Measurements from ENCODE around the gene AMHR2. TPM values are rescaled to one million over a fixed set of nuclear protein-coding genes. Genes with fewer than 3 reads are reported as not detected.

The AMHR2 gene
- total and polyA plus RNA-seq, 4 donors = 0.26 TPM; not detected in 3

- Histone ChIP-seq H3K36me3 (ENCODE audit: control insufficient read depth in 1 of 2, insufficient read depth in 2 of 2, low read length in 1 of 2) (peaks cover 14 to 30% of the 10 kb centered on the region in 2 donors), H3K27me3 (ENCODE audit: control insufficient read depth in 1 of 2, insufficient read depth in 2 of 2, low read length in 1 of 2) (no peaks in the 10 kb centered on the region), H3K4me3 (ENCODE audit: low read length in 2 of 2) (no peak overlapping the region), H3K4me1 (ENCODE audit: control insufficient read depth in 1 of 2, insufficient read depth in 2 of 2, low read length in 2 of 2) (no peaks in the 10 kb centered on the region), H3K9me3 (ENCODE audit: control insufficient read depth, low read length) (no peaks in the 10 kb centered on the region), H3K27ac (ENCODE audit: low read depth in 1 of 2, low read length in 2 of 2) (no peak overlapping the region)
- 48 to 51% methylated on average over 2 of the region's 2 CpGs for WGBS, 2 donors
- ATAC-seq (ENCODE audit: low FRiP score) (no peak), DNase-seq (no peak)
- intact Hi-C loops (cut with DNase I) = no loop called here
Measured at GRCh38 chr12:53465679-53466078, 42.0 kb downstream of the AMHR2 start.

GRCh38 chr12:53466640-53467039, 43.0 kb downstream of the AMHR2 start:
- no peaks in the 10 kb centered on the region for H3K27me3 ChIP-seq (ENCODE audit: control insufficient read depth in 1 of 2, insufficient read depth in 2 of 2, low read length in 1 of 2)
- H3K36me3 ChIP-seq (ENCODE audit: control insufficient read depth in 1 of 2, insufficient read depth in 2 of 2, low read length in 1 of 2) = peaks cover 11 to 30% of the 10 kb centered on the region in 2 donors
- H3K27ac ChIP-seq (ENCODE audit: low read depth in 1 of 2, low read length in 2 of 2) = no peak overlapping the region
- DNase-seq (no peak), ATAC-seq (ENCODE audit: low FRiP score) (no peak)
- no peaks in the 10 kb centered on the region for H3K9me3 ChIP-seq (ENCODE audit: control insufficient read depth, low read length)
- WGBS, 2 donors = 64 to 66% methylated on average over 4 of the region's 4 CpGs
- no peaks in the 10 kb centered on the region for H3K4me1 ChIP-seq (ENCODE audit: control insufficient read depth in 1 of 2, insufficient read depth in 2 of 2, low read length in 2 of 2)
- no peak overlapping the region for H3K4me3 ChIP-seq (ENCODE audit: low read length in 2 of 2)
- intact Hi-C loops (cut with DNase I) = no loop called here

GRCh38 chr12:53467082-53467481, 43.4 kb downstream of the AMHR2 start:
- ATAC-seq (ENCODE audit: low FRiP score) = no peak
- 63 to 71% methylated on average over 5 of the region's 5 CpGs for WGBS, 2 donors
- peaks cover 11 to 34% of the 10 kb centered on the region in 2 donors for H3K36me3 ChIP-seq (ENCODE audit: control insufficient read depth in 1 of 2, insufficient read depth in 2 of 2, low read length in 1 of 2)
- H3K27ac ChIP-seq (ENCODE audit: low read depth in 1 of 2, low read length in 2 of 2) = no peak overlapping the region
- no peaks in the 10 kb centered on the region for H3K9me3 ChIP-seq (ENCODE audit: control insufficient read depth, low read length)
- H3K4me1 ChIP-seq (ENCODE audit: control insufficient read depth in 1 of 2, insufficient read depth in 2 of 2, low read length in 2 of 2) = no peaks in the 10 kb centered on the region
- no peak for DNase-seq
- H3K4me3 ChIP-seq (ENCODE audit: low read length in 2 of 2) = no peak overlapping the region
- intact Hi-C loops (cut with DNase I) = no loop called here
- no peaks in the 10 kb centered on the region for H3K27me3 ChIP-seq (ENCODE audit: control insufficient read depth in 1 of 2, insufficient read depth in 2 of 2, low read length in 1 of 2)

GRCh38 chr12:53467880-53468279, 44.2 kb downstream of the AMHR2 start:
- H3K27me3 ChIP-seq (ENCODE audit: control insufficient read depth in 1 of 2, insufficient read depth in 2 of 2, low read length in 1 of 2) = no peaks in the 10 kb centered on the region
- ATAC-seq (ENCODE audit: low FRiP score) = no peak
- 69 to 80% methylated on average over 2 of the region's 2 CpGs for WGBS, 2 donors
- no peak for DNase-seq
- no peaks in the 10 kb centered on the region for H3K9me3 ChIP-seq (ENCODE audit: control insufficient read depth, low read length)
- peaks cover 11 to 33% of the 10 kb centered on the region in 2 donors for H3K36me3 ChIP-seq (ENCODE audit: control insufficient read depth in 1 of 2, insufficient read depth in 2 of 2, low read length in 1 of 2)
- H3K4me1 ChIP-seq (ENCODE audit: control insufficient read depth in 1 of 2, insufficient read depth in 2 of 2, low read length in 2 of 2) = no peaks in the 10 kb centered on the region
- no peak overlapping the region for H3K27ac ChIP-seq (ENCODE audit: low read depth in 1 of 2, low read length in 2 of 2)
- H3K4me3 ChIP-seq (ENCODE audit: low read length in 2 of 2) = no peak overlapping the region
- intact Hi-C loops (cut with DNase I) = no loop called here

GRCh38 chr12:53468282-53468681, 44.6 kb downstream of the AMHR2 start:
- 62 to 67% methylated on average over 1 of the region's 1 CpG for WGBS, 2 donors
- ATAC-seq (ENCODE audit: low FRiP score) (no peak), DNase-seq (no peak)
- Histone ChIP-seq H3K4me3 (ENCODE audit: low read length in 2 of 2) (no peak overlapping the region), H3K4me1 (ENCODE audit: control insufficient read depth in 1 of 2, insufficient read depth in 2 of 2, low read length in 2 of 2) (no peaks in the 10 kb centered on the region), H3K27me3 (ENCODE audit: control insufficient read depth in 1 of 2, insufficient read depth in 2 of 2, low read length in 1 of 2) (no peaks in the 10 kb centered on the region), H3K36me3 (ENCODE audit: control insufficient read depth in 1 of 2, insufficient read depth in 2 of 2, low read length in 1 of 2) (peaks cover 11 to 33% of the 10 kb centered on the region in 2 donors), H3K27ac (ENCODE audit: low read depth in 1 of 2, low read length in 2 of 2) (no peak overlapping the region), H3K9me3 (ENCODE audit: control insufficient read depth, low read length) (no peaks in the 10 kb centered on the region)
- intact Hi-C loops (cut with DNase I) = no loop called here

- DNase-seq (no peak), ATAC-seq (ENCODE audit: low FRiP score) (no peak)
- Histone ChIP-seq H3K27ac (ENCODE audit: low read depth in 1 of 2, low read length in 2 of 2) (no peak overlapping the region), H3K36me3 (ENCODE audit: control insufficient read depth in 1 of 2, insufficient read depth in 2 of 2, low read length in 1 of 2) (peaks cover 7 to 12% of the 10 kb centered on the region in 2 donors), H3K9me3 (ENCODE audit: control insufficient read depth, low read length) (no peaks in the 10 kb centered on the region), H3K4me1 (ENCODE audit: control insufficient read depth in 1 of 2, insufficient read depth in 2 of 2, low read length in 2 of 2) (no peaks in the 10 kb centered on the region), H3K4me3 (ENCODE audit: low read length in 2 of 2) (no peak overlapping the region), H3K27me3 (ENCODE audit: control insufficient read depth in 1 of 2, insufficient read depth in 2 of 2, low read length in 1 of 2) (no peaks in the 10 kb centered on the region)
- WGBS, 2 donors = 90 to 93% methylated on average over 1 of the region's 1 CpG
- intact Hi-C loops (cut with DNase I) = loop anchor here in 1 of 2 donors (5.0 kb wide), 1 partner anchor 40 kb away; no protein-coding TSS in a partner anchor
Measured at GRCh38 chr12:53472056-53472582, 48.5 kb downstream of the AMHR2 start.

- WGBS, 2 donors = 50 to 55% methylated on average over 2 of the region's 2 CpGs
- intact Hi-C loops (cut with DNase I) = loop anchor here in 1 of 2 donors (5.0 kb wide), 1 partner anchor 38 kb away; no protein-coding TSS in a partner anchor
- Histone ChIP-seq H3K27ac (ENCODE audit: low read depth in 1 of 2, low read length in 2 of 2) (no peak overlapping the region), H3K36me3 (ENCODE audit: control insufficient read depth in 1 of 2, insufficient read depth in 2 of 2, low read length in 1 of 2) (peaks cover 5 to 9% of the 10 kb centered on the region in 2 donors), H3K4me1 (ENCODE audit: control insufficient read depth in 1 of 2, insufficient read depth in 2 of 2, low read length in 2 of 2) (no peaks in the 10 kb centered on the region), H3K27me3 (ENCODE audit: control insufficient read depth in 1 of 2, insufficient read depth in 2 of 2, low read length in 1 of 2) (no peaks in the 10 kb centered on the region), H3K9me3 (ENCODE audit: control insufficient read depth, low read length) (no peaks in the 10 kb centered on the region), H3K4me3 (ENCODE audit: low read length in 2 of 2) (no peak overlapping the region)
- no peak for ATAC-seq (ENCODE audit: low FRiP score)
- DNase-seq = no peak
Measured at GRCh38 chr12:53474077-53474476, 50.4 kb downstream of the AMHR2 start.

- H3K4me1 ChIP-seq (ENCODE audit: control insufficient read depth in 1 of 2, insufficient read depth in 2 of 2, low read length in 2 of 2) = no peaks in the 10 kb centered on the region
- ATAC-seq (ENCODE audit: low FRiP score) = no peak
Measured at GRCh38 chr12:53474819-53475218, 51.2 kb downstream of the AMHR2 start.

GRCh38 chr12:53476769-53477209, 53.1 kb downstream of the AMHR2 start:
- Histone ChIP-seq H3K36me3 (ENCODE audit: control insufficient read depth in 1 of 2, insufficient read depth in 2 of 2, low read length in 1 of 2) (peaks cover 6 to 12% of the 10 kb centered on the region in 2 donors), H3K4me1 (ENCODE audit: control insufficient read depth in 1 of 2, insufficient read depth in 2 of 2, low read length in 2 of 2) (no peaks in the 10 kb centered on the region)
- ATAC-seq (ENCODE audit: low FRiP score) = no peak

More at GRCh38 chr12:53474819-53475218, 51.2 kb downstream of the AMHR2 start:
- WGBS, 2 donors = 53 to 58% methylated on average over 13 of the region's 13 CpGs
- no peaks in the 10 kb centered on the region for H3K27me3 ChIP-seq (ENCODE audit: control insufficient read depth in 1 of 2, insufficient read depth in 2 of 2, low read length in 1 of 2)
- no peak for DNase-seq
- H3K4me3 ChIP-seq (ENCODE audit: low read length in 2 of 2) = no peak overlapping the region
- no peaks in the 10 kb centered on the region for H3K9me3 ChIP-seq (ENCODE audit: control insufficient read depth, low read length)
- H3K36me3 ChIP-seq (ENCODE audit: control insufficient read depth in 1 of 2, insufficient read depth in 2 of 2, low read length in 1 of 2) = peaks cover 5 to 9% of the 10 kb centered on the region in 2 donors
- no peak overlapping the region for H3K27ac ChIP-seq (ENCODE audit: low read depth in 1 of 2, low read length in 2 of 2)
- intact Hi-C loops (cut with DNase I) = loop anchor here in 1 of 2 donors (5.0 kb wide), 1 partner anchor 37 kb away; no protein-coding TSS in a partner anchor

More at GRCh38 chr12:53476769-53477209, 53.1 kb downstream of the AMHR2 start:
- Histone ChIP-seq H3K9me3 (ENCODE audit: control insufficient read depth, low read length) (no peaks in the 10 kb centered on the region), H3K27ac (ENCODE audit: low read depth in 1 of 2, low read length in 2 of 2) (peak overlapping the region in 1 of 2 donors; percentile 4), H3K27me3 (ENCODE audit: control insufficient read depth in 1 of 2, insufficient read depth in 2 of 2, low read length in 1 of 2) (no peaks in the 10 kb centered on the region), H3K4me3 (ENCODE audit: low read length in 2 of 2) (no peak overlapping the region)
- DNase-seq = no peak
- WGBS, 2 donors = 61 to 67% methylated on average over 2 of the region's 2 CpGs
- intact Hi-C loops (cut with DNase I) = no loop called here
